Body of pancreas (tissue), 4 donors: ENCODE results near the gene GP2.

Experiments
- POLR2A ChIP-seq, 3 donors: fragments of 450-650 bp; IDR thresholded peaks; one replicate each; pipeline ENCODE4 v1.6.1; 2016; ENCODE audit warnings: antibody characterized with exemption in 3 of 3, mild to moderate bottlenecking in 2 of 3
- TF ChIP-seq, protein P1 (sequence below), 7 experiments: fragments of 450-650 bp in 4 of 7; fragments of 200-600 bp in 3 of 7; sonication (generic) in 3 of 7; IDR thresholded peaks; one replicate each; pipeline ENCODE4 v1.5.1; 2016 to 2019; ENCODE audit warnings: antibody characterized with exemption in 7 of 7

DNA sequence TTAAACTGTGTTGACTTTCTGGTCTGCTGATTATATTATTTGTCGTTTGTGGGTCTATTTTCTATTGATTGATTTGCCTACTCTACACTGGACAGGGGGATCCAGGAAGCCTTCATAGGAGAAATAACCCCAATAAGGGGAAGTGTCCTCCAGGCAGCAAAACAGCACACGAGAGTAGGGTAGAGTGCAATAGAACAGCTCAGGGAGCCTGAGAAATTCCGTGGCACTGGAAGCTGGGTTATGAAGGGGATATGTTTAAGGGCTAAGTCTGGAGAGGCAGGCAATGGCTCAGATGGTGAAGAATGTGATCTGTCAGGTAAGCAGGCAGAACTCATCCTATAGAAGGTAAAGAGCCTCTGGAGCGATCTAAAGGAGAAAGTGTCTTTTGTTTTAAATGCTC, 20.9 kb downstream of the GP2 start:
- TF ChIP-seq, protein P1, sequence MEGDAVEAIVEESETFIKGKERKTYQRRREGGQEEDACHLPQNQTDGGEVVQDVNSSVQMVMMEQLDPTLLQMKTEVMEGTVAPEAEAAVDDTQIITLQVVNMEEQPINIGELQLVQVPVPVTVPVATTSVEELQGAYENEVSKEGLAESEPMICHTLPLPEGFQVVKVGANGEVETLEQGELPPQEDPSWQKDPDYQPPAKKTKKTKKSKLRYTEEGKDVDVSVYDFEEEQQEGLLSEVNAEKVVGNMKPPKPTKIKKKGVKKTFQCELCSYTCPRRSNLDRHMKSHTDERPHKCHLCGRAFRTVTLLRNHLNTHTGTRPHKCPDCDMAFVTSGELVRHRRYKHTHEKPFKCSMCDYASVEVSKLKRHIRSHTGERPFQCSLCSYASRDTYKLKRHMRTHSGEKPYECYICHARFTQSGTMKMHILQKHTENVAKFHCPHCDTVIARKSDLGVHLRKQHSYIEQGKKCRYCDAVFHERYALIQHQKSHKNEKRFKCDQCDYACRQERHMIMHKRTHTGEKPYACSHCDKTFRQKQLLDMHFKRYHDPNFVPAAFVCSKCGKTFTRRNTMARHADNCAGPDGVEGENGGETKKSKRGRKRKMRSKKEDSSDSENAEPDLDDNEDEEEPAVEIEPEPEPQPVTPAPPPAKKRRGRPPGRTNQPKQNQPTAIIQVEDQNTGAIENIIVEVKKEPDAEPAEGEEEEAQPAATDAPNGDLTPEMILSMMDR (IDR thresholded peaks at IDR 0.05): no peak
- no peak for TF ChIP-seq POLR2A (IDR thresholded peaks at IDR 0.05)
